ENCODE measurements around the gene LBHD1.
A peak's percentile ranks its signal among the peaks of the same experiment; 100 is the strongest.
"Not testable (repeated sequence)": the region's sequence is repeated elsewhere in the genome, so short reads cannot be mapped to it uniquely, and the experiment has no call there.

The LBHD1 gene

DNA sequence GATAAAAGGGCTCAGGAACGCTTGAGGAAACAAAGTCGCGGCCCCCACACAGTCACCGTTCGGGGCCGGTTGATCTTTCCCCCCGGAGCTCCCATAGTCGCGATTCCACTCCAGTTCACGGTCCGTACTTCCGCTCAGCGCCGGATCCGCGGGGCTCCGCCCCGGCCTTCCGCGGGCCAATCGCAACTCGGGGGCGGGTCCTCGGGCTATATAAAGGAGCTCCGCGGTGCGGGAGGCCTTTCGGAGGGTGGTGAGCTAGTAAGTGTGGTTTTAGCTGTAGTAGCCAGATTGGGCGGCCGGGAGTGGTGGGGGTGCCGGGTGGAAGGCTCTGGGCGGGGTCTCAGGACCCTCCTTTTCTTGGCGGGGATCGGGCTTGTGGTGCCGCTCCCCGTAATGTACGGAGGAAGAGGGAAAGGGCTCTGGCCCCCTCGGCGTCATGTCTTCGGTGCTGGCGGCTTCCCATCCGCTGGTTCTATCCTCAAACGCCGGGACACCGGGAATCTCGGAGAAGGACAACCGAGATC is 6.9 kb downstream of the LBHD1 start, which contains the start of the genes C11orf98 and CSKMT:
Gene C11orf98 (minus strand): TSS at position 136 of the 524 bp plus-strand sequence. CDS start 41 bp downstream, at position 95.
Gene CSKMT (plus strand): TSS at position 238 of the 524 bp plus-strand sequence. CDS start 568 bp downstream, outside the sequence.
- DNase-seq (ENCODE audit: low read depth in 1 of 2, low spot score in 1 of 2), result peak; percentile 93 to 94

DNA sequence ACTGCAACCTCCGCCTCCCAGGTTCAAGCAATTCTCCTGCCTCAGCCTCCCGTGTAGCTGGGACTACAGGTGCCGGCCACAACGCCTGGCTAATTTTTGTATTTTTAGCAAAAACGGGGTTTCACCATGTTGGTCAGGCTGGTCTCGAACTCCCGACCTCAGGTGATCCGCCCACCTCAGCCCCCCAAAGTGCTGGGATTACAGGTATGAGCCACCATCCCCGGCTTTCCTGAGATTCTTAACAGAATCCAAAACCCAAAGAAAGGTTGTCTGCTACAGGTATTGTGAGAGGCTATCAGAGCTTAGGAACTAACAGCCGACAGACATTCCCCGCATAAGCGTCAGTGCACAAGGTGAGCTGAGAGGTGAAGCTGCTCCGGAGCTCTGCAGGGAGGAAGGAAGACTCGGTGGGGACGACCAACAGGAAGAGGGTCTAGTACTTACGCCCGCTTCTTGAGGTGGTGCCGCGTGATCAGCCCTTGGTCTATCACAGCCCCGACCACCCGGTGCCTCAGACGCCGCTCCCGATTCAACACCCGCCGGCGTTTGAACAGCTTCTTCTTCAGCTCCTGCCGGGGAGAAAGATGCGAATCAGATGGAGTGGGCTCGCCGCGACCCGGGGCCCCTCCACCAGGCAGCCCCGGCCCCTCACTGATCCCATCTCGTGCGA is 7.5 kb downstream of the LBHD1 start:
- peak in 1 of 2 donors; percentile 31 for DNase-seq (ENCODE audit: low read depth in 1 of 2, low spot score in 1 of 2)

DNA sequence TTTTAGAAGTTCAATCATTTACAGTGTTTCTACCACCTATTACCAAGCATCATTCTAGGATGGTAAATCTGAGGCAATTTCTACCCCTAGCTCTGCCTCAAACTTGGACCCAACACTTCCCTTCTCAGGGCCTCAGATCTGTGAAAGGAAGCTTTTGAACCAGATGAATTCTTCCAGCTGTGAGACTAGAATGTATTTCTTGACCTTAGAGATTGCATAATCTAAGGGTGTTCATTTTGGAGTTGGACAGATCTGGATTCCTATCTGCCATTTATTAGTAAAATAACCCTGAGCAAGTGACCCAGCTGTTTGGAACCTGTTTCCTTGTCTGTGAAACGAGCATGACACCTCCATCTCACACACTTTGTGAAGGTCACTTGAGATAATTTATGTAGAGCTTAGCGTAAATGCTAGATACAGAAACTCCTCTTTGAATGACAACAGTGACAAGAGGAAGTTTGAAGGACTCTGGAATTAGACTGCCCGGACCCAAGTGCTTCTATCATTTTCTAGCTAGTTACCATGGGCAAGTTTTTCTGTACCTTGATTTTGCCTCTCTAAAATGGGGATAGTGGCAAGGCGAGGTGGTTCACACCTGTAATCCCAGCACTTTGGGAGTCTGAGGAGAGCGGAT is 15.2 kb downstream of the LBHD1 start:
- DNase-seq (ENCODE audit: low read depth in 1 of 2, low spot score in 1 of 2), result no peak

DNA sequence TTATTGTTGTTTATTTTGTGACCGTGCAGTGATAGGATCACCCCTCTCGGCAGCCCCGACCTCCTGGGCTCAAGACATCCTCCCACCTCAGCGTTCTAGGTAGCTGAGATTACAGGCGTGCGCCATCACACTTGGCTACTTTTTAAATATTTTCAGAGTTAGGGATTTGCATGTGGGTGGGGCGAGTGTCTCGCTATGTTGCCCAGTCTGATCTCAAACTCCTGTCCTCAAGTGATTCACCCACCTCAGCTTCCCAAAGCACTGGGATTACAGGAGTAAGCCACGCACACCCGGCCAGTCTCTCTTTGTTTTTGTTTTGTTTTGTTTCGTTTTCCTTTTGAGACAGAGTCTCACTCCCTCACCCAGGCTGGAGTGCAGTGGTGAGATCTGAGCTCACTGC is 17.8 kb downstream of the LBHD1 start:
- no peak for DNase-seq (ENCODE audit: low read depth in 1 of 2, low spot score in 1 of 2)

DNA sequence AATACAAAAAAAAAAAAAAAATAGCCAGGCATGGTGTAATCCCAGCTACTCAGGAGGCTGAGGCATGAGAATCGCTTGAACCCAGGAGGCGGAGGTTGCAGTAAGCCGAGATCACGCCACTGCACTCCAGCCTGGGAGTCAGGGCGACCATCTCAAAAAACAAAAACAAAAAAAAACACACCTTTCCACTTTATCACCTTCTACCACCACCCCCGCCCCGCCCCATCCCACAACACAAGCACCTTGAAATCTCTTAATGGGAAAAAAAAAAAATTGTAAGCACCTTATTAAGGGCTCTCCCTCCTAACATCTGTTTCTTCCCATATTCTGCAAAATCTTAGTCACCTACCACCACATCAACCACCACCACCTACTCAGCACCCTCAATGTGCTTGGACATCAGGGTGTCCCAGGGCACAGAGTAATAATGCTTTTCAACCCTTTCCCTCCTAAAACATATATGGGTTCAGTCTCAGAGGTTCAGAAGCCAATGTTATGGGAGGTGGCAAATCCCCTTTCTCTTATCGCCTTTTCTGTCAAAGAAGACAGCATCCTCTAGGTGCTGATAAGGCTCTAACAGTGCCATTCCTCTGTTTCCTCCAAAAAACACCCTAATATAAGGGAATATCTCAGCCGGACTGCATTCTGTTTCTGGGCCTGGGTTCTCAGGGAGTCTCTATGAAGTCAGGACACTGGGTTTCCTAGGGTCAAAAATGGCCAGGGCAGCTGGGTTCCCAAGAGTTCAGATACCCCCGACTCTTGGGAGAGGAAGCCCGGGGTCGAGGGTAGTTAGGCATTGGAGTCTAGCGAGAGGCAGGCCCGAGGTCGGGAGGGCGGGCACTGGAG is 19.7 kb downstream of the LBHD1 start:
- no peak for DNase-seq (ENCODE audit: low read depth in 1 of 2, low spot score in 1 of 2)

DNA sequence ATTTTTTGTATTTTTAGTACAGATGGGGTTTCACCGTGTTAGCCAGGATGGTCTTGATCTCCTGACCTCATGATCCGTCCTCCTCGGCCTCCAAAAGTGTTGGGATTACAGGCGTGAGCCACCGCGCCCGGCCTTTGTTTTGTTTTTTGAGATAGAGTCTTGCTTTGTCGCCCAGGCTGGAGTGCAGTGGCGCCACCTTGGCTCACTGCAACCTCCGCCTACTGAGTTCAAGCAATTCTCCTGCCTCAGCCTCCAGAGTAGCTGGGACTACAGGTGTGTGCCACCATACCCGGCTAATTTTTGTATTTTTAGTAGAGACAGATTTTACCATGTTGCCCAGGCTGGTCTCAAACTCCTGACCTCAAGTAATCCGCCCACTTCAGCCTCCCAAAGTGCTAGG is 21.8 kb downstream of the LBHD1 start:
- not testable (repeated sequence) for DNase-seq (ENCODE audit: low read depth in 1 of 2, low spot score in 1 of 2)

DNA sequence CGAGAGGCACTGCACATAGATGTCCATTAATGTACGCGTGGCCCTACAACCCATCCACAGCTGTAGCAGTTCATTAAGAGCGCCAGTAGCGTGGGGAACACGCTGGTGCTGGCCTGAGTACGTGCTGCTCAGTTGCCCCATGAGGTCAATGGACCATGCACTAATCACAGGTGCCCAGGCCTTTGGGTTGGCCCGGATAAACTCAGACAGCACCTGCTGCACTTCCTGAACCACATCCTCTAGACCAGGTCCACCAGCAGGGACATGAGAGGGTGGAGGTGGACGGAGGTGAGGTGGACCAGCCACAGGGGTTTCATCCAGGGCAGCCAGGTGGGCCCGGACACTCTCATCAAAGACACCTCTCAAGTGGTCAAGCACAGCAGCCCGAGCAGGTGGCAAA is 22.6 kb downstream of the LBHD1 start:
- no peak for DNase-seq (ENCODE audit: low read depth in 1 of 2, low spot score in 1 of 2)

DNA sequence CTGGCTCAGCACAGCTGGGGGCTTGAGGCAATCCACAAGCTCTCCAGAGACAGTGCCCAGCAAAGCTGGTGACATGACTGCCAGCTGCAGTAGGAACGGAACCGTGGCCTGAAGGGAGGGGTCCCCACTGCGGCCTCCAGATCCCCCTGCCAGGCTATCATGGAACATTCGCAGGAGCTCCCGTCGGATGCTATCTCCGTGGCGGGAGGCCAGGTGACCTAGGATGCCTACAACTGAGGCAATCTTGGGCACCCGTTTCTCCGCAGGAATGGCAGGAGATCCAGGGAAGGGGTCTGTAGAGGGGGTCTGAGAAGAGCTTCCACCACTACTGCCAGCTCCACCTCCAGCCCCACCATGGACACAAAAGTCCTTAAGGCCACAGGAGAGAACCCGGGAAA is 23.1 kb downstream of the LBHD1 start:
- no peak for DNase-seq (ENCODE audit: low read depth in 1 of 2, low spot score in 1 of 2)

DNA sequence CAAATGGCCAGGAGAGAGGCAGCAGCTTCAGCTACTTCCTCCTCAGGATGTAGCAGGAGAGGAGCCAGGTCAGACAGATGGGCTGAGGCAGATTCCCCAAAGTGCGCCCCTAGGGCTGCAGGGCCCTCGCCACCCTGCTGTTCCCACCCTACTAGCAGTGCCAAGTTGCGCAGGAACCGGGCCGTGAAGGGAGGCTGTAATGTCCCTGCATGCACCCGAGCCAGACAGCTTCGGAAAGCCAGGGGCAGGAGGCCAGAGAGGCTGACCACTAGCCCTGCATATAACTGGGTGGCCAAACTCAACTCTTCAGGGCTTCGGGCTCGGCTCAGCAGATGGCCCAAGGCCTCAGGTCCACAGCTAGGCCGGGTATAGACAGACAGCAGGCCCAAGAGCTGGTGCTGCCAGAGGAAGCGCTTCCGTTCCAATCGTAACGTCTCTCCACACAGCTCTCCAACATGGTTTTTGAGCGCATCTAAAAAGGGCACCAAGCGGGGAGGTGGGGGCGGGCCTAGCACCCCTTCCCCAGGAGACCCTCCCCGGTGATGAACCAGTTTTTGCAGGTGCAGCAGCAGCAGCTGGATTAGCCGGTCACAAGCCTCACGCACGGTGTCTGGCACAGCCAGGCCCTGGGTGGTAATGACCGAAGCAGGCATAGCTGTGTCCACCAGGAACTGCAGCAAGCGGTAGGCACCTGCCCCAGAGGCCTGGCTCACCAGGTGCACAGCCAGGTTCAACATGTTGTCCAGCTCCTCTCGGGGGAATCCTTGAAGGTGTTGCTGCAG is 23.7 kb downstream of the LBHD1 start:
- DNase-seq (ENCODE audit: low read depth in 1 of 2, low spot score in 1 of 2), result no peak

DNA sequence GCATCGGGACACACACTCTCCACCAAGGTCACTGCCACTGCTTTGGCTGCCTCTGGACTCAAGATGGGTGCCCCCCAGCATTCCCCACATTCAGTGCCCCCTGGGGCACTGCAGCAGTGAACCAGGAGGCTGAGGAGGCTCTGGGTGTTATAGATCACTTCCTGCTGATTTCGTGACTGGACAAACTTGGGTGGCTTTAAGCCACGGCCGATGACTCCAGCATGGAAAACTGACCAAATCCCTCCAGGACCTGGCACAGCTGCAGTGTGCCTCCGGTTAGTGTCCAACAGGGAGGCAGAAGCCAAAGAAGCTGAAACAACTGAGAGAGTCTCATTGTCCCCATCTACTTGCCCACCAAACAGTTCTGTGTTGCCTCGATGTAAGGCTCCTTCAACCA is 24.5 kb downstream of the LBHD1 start:
- no peak for DNase-seq (ENCODE audit: low read depth in 1 of 2, low spot score in 1 of 2)

DNA sequence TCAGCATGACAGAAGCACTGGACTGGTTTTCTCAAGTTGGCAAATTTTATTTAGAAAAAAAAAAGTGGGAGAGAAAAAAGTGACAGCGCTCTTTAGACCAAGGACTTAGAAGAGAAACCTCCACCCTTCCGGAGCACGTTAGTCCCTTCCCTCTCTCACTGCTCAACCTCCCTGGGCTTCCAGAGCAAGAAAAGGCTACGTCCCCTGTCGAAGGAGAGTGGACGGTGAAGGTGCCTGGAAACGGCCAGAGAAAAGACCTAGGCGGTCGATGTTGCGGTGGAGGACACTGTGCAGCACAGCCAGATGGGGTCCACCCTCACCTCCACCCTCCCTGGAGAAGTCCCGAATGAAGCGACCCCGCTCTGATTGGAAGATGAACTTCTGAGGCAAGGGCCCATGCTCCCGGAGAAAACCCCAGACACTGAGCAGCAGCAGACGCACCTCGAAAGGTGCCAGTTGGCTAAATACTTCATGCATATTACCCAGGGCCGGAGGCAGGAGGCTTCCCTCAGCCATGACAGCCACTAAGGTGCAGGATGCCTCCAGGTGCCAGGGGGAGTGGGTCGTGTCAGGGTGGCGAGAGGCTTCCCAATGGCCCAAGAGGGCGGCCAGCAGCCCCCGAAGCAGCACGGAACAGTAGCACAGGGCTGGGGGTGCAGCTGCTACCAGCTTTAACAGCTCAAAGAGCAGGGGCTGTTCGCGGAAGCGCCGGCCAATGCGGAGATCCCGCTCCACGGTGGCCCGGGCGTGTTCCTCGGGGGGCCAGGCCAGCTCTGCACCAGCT is 25.1 kb downstream of the LBHD1 start:
- no peak for DNase-seq (ENCODE audit: low read depth in 1 of 2, low spot score in 1 of 2)

DNA sequence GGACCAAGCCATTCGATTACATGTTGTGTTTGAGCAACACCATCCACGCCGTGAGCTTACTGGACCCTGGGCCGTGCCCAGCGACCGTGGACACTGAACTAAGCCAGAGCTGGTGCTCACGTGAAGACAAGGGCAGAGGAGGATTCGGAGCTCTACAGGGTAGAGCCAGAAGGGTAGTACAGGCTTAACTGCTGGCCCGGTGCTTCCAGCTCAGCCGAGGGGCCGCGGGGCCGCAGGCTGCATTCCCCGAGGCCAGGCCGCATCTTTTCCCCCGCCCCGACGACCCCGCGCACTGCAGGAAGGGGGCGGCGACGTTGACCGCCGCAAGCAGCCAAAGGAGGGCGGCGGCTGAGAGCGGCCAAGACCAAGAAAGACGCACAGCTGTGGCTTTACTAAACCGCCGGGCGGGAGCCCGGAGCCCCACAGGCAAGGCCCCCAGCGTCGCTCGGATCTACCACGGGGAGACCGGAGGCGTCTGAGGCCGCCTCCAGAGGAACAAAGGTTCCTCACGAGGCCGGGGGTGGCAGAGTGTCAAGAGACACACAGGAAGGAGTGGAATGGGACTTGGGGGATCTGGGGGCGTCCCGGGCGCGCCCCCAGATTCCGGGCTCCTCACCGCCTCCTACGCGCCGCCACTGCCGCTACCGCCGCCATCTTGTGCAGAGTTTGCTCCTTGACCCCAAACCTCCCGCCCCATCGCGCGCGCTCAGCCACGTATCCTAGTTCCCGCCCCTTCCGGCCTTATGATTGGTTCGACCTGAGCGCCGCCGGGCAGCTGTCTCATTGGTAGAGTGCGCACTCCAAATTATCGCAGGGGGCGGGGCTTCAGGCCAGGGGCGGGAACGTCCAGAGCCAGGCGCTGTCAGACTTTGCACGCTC is 25.9 kb downstream of the LBHD1 start, which contains the start of gene GANAB:
Gene GANAB (minus strand): TSS at position 668 of the 879 bp plus-strand sequence. CDS start 14 bp downstream, at position 654.
- DNase-seq (ENCODE audit: low read depth in 1 of 2, low spot score in 1 of 2), result peak; percentile 96 to 98

DNA sequence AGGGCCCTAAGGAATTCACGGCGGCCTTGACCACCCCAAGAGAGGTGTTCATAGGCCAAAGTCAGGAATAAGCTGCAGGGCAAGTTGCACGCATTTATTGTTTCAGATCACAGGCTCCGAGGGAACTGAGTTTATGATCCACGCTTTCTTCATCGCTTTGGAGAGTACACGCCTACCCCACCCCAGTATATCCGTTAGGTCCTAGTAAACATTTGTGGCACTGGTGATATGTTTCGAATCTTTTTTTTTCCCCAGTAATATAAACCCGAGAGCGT is 26.5 kb downstream of the LBHD1 start:
- DNase-seq (ENCODE audit: low read depth in 1 of 2, low spot score in 1 of 2), result no peak

DNA sequence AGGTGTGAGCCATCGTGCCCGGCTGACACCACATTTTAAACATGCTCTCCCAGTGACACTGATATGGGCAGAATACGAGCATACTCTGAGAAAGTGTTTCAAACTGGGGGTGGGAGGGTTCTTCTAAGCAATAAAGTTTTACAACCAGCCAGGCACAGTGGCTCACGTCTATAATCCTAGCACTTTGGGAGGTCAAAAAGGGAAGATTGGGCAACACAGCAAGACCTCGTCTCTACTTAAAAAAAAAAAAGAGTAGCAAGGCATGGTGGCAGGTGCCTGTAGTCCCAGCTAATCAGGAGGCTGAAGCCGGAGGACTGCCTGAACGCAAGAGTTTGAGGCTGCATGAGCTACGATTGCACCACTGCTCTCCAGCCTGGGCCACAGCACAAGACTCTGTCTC is 27.8 kb downstream of the LBHD1 start:
- no peak for DNase-seq (ENCODE audit: low read depth in 1 of 2, low spot score in 1 of 2)

DNA sequence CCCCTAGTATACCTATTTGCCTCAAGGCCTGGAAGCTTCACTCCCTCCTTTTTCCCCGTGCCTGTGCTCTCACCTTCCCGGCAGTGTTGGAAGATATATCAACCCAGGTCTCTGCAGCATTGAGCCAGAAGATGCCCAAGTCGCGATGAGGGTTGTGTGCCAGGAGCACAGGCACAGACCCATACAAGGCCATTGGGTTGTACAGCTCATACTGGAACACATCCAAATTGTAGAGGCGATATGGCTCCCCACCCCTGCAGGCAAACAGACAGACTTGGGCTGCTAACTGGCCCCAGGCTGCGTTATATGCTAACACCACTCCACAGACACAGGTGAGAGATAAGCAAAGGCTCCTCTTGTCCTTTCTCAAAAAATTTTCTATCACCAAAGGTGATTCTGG is 39.6 kb downstream of the LBHD1 start:
- DNase-seq (ENCODE audit: low read depth in 1 of 2, low spot score in 1 of 2), result no peak

DNA sequence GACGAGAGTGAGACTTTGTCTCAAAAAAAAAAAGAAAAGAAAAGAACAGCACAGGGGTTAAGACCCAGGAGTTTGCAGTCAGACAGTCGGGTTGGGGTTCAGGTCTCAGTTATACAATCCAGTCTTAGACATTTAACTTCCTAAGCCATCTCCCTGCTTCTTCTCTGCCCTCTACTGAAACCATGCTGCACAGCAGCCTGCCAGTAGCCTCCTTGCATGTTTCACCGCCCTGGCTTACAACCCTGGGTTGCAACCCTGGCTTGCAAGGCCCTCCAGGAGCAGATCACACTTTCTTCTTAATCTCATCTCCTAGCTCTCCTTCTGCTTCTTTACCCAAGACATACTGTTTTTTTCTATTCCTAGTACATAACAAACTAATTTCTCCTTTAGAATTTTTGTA is 44.4 kb downstream of the LBHD1 start:
- no peak for DNase-seq (ENCODE audit: low read depth in 1 of 2, low spot score in 1 of 2)

DNA sequence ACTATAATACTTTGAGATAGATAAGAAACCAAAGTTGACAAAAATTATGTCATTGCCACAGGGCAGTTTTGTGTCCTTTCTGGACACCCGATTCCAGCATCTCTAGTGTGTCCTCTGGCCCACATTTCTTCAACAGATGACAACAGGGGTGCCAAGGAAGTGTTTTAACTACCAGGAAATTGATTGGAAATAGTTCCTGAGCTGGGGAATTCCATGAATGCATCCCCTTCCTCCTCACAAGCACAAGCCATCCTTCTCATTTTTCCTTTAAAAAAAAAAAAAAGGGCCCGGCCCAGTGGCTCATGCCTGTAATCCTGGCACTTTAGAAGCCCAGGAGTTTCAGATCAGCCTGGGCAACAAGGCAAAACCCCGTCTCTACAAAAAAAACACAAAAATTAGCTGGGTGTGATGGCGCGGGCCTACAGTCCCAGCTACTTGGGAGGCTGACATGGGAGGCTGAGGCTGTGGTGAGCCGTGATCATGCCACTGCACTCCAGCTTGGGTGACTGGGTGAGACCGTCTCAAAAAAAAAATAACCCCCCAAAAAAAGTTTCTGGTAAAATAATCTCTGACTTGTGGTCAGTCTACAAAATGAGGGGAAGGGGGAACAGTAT is 49.5 kb downstream of the LBHD1 start:
- DNase-seq (ENCODE audit: low read depth in 1 of 2, low spot score in 1 of 2), result no peak

DNA sequence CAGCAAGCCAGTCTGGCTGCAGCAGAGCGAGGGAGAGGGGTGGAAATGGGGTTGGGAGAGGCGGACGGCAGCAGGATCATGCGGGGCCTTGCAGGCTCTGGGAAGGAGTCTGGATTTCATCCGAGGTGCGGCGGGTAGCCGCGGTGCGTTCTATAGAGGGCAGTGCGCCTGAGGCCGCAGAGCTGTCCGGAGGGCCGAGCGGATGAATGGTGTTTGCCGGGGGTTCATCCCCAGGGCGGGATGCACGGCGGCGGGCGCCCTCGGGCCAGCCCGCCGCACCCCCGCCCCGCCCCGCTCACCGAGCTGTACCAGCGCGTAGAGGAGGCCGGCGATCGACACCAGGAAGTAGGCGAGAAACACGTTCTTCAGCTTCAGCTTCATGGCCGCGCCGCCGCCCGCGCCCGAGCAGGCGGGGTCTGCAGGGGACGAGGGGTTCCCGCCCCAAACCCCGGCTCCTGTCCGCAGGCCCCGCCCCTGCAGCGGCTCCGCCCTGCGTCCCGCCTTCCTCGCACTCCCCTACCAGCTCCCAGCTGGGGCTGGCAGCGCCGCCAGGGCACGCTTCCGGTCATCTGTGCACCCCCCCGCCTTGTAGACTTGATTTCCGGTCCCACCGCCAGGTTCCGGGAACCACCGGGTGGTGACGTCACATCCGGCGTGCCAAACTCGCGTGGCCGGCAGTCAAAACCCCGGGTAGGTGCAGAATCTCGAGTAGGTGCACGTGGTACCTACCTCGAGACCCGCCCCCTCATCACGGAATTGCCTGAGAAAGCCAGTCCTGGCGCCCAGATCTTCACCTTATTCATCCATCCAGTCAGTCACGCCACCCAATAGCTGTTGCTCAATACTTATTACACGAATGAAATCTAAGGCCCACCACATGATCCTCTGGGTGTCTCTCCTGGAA is 50.2 kb downstream of the LBHD1 start, which contains the start of gene B3GAT3:
Gene B3GAT3 (minus strand): TSS at position 420 of the 904 bp plus-strand sequence. CDS start 39 bp downstream, at position 381.
- peak; percentile 90 to 92 for DNase-seq (ENCODE audit: low read depth in 1 of 2, low spot score in 1 of 2)
